K562 (cell line): ENCODE measurements around the gene NUP50. TPM values are rescaled to one million over a fixed set of nuclear protein-coding genes. Genes with fewer than 3 reads are reported as not detected.

Experiments
- ATAC-seq: fragments of 200-7000 bp; cut with Tn5 transposase; 3 replicates; pipeline ENCODE4 v1.9.1; 2020; ENCODE audit warnings: moderate library complexity
- BruUV-seq: library from RNA; stranded (reverse); fragments of 400-500 nt; replicated peaks from 2 replicates; lab custom pipeline; 2021; lab: Mats Ljungman, UMichigan
- CTCF ChIA-PET: fragments of 300-600 bp; formaldehyde crosslinking; extraction: SDS; loops from one replicate; lab custom pipeline; 2021; ENCODE audit warnings: low intra/inter-chr PET ratio; lab: Yijun Ruan, JAX
- POLR2A ChIA-PET: fragments of 300-600, 350-650 bp; sonication (Branson Sonifier 250); formaldehyde crosslinking; extraction: SDS; loops from one replicate; lab custom pipeline; 2021; ENCODE audit warnings: antibody characterized with exemption, inconsistent platforms; lab: Yijun Ruan, JAX
- DNase-seq, 4 experiments: peaks; one replicate each; pipeline versions ENCODE4 v3.0.0 to v3.0.0-alpha.2; 2011 to 2018; ENCODE audit warnings: low spot score in 3 of 4, mixed read lengths in 3 of 4; ENCODE audit errors: extremely low read depth in 1 of 4
- FAIRE-seq: peaks from 2 replicates; lab custom pipeline; 2011; peaks lifted over from hg19 to GRCh38; lab: Jason Lieb, UNC
- H2AFZ ChIP-seq: 2 replicates; pipeline ENCODE4 v1.6.0; 2011; ENCODE audit warnings: low read depth, low read length, control low read depth, inconsistent platforms
- H3K27ac ChIP-seq: fragments of 200-600 bp; 3 replicates; pipeline ENCODE4 v1.8.0; 2011; ENCODE audit warnings: low read depth, mild to moderate bottlenecking, control low read depth, inconsistent platforms, low read length, moderate library complexity, mixed read lengths; ENCODE audit errors: extremely low read depth
- H3K27me3 ChIP-seq, 2 experiments: fragments of 300-600 bp in 1 of 2; 2 replicates in 1 of 2; 3 replicates in 1 of 2; pipeline versions ENCODE4 v1.6.0 to v1.8.0; 2011; ENCODE audit warnings: inconsistent platforms in 2 of 2, low read length in 2 of 2, mild to moderate bottlenecking in 1 of 2, mixed read lengths in 1 of 2, moderate library complexity in 1 of 2; ENCODE audit not compliant: control insufficient read depth in 2 of 2, insufficient read depth in 2 of 2
- H3K36me3 ChIP-seq: fragments of 300-600 bp; 3 replicates; pipeline ENCODE4 v1.8.0; 2011; ENCODE audit warnings: mild to moderate bottlenecking, low read length, inconsistent platforms; ENCODE audit not compliant: control insufficient read depth, insufficient read depth
- H3K4me1 ChIP-seq, 2 experiments: fragments of 200-600 bp in 1 of 2; replicated peaks in 1 of 2; 2 replicates in 1 of 2; 3 replicates in 1 of 2; pipeline versions ENCODE4 v1.5.1 to v1.8.0; 2011; ENCODE audit warnings: inconsistent platforms in 2 of 2, low read length in 2 of 2, mild to moderate bottlenecking in 1 of 2, mixed read lengths in 1 of 2, moderate library complexity in 1 of 2; ENCODE audit not compliant: control insufficient read depth in 2 of 2, insufficient read depth in 2 of 2
- H3K4me2 ChIP-seq: 2 replicates; pipeline ENCODE4 v1.6.1; 2011; ENCODE audit warnings: low read length, control low read depth, inconsistent platforms, mixed read lengths; ENCODE audit not compliant: insufficient read depth
- H3K4me3 ChIP-seq: fragments of 200-600 bp; sonication (generic), shearing (Covaris generic); 2 replicates; pipeline ENCODE4 v1.5.1; 2016; ENCODE audit warnings: control low read depth, inconsistent platforms
- H3K79me2 ChIP-seq: fragments of 200-600 bp; 3 replicates; pipeline ENCODE4 v1.8.0; 2011; ENCODE audit warnings: low read length, inconsistent platforms; ENCODE audit not compliant: control insufficient read depth, insufficient read depth
- H3K9ac ChIP-seq, 2 experiments: 2 replicates each; pipeline versions ENCODE4 v1.6.0 to v1.6.1; 2011; ENCODE audit warnings: low read depth in 2 of 2, low read length in 2 of 2, control low read depth in 1 of 2, inconsistent platforms in 1 of 2, mild to moderate bottlenecking in 1 of 2, mixed read lengths in 1 of 2; ENCODE audit not compliant: insufficient read depth in 1 of 2
- H3K9me1 ChIP-seq: one replicate; pipeline ENCODE4 v1.6.0; 2011; ENCODE audit warnings: inconsistent platforms, mild to moderate bottlenecking, low read length, moderate library complexity; ENCODE audit not compliant: control insufficient read depth, insufficient read depth
- H3K9me3 ChIP-seq: replicated peaks from 2 replicates; pipeline ENCODE4 v1.5.1; 2011; ENCODE audit warnings: low read depth, low read length, inconsistent platforms; ENCODE audit not compliant: control insufficient read depth, insufficient read depth
- H4K20me1 ChIP-seq: replicated peaks from 2 replicates; pipeline ENCODE4 v1.6.1; 2011; ENCODE audit warnings: low read length, inconsistent platforms, mixed read lengths; ENCODE audit not compliant: control insufficient read depth, insufficient read depth
- CHD2 ChIP-seq: IDR thresholded peaks from 2 replicates; pipeline ENCODE4 v1.6.1; 2011; ENCODE audit warnings: low read depth, low read length
- POLR2G ChIP-seq: fragments of 200-400 bp; formaldehyde crosslinking; IDR thresholded peaks from 2 replicates; pipeline ENCODE4 v1.6.1; 2017; ENCODE audit warnings: low read depth, mild to moderate bottlenecking, antibody characterized with exemption, low read length, moderate library complexity
- WGBS: fragments of 100-300 bp; shearing (Covaris generic); methylation state at CpG from one replicate; pipeline ENCODE4 v1.1.6; 2016; ENCODE audit warnings: low coverage, mixed read lengths; ENCODE audit not compliant: insufficient coverage; ENCODE audit errors: missing lambda C conversion rate; 5-methylcytosine and 5-hydroxymethylcytosine counted together
- in situ Hi-C: fragments of 300-500 bp; cut with MboI; formaldehyde crosslinking; loops from 4 replicates; pipeline ENCODE4 v1.15.0; 2018; ENCODE audit warnings: inconsistent platforms, mixed read lengths
- intact Hi-C: fragments of 100-400 bp; cut with micrococcal nuclease; formaldehyde crosslinking; loops from 2 replicates; pipeline ENCODE4 v1.14.2; 2022
- polyA plus RNA-seq, 8 experiments: library from polyadenylated mRNA; depleted of rRNA in 4 of 8; stranded (reverse) in 5 of 8; unstranded in 3 of 8; fragments of >200 nt; fragmentation: Nextera tagmentation in 2 of 8; fragmentation: Illumina TruSeq in 1 of 8; extraction: Ambion mirVana in 2 of 8; extraction: Trizol in 1 of 8; gene quantifications; 2 replicates each; pipeline versions ENCODE4 v1.2.1 to v1.2.3, GENCODE V29; 2011 to 2014; ENCODE audit warnings: inconsistent platforms in 1 of 8, missing spikeins in 1 of 8
- total RNA-seq, 7 experiments: library from RNA; depleted of rRNA in 6 of 7; stranded (reverse); fragments of >200 nt in 6 of 7; fragmentation: Illumina TruSeq in 2 of 7; extraction: Trizol in 2 of 7; gene quantifications; 2 replicates each; pipeline versions ENCODE4 v1.2.1 to v1.2.3, GENCODE V29; 2011 to 2021; ENCODE audit warnings: low replicate concordance in 1 of 7

NUP50 gene
- total and polyA plus RNA-seq, 9 of the 15 experiments (the other 6 are each of a cell fraction or from before 2014, with no cell fraction given): 23.8 to 83.7 (median 55.3) TPM

GRCh38 chr22:45224988-45225731, 61.4 kb downstream of the NUP50 start:
- ChIA-PET CTCF (no interaction called here), POLR2A (interaction anchor here (0.6 kb wide), 1 partner anchor 216 kb away, joined by 3 read pairs; no protein-coding TSS in a partner anchor)
- Histone ChIP-seq H3K9me3 (no peaks in the 10 kb centered on the region), H3K9me1 (no peaks in the 10 kb centered on the region), H3K27me3 (no peaks in the 10 kb centered on the region; a peak in 1 of 5 replicates), H3K4me3 (no peak overlapping the region), H4K20me1 (peaks cover 11% of the 10 kb centered on the region), H3K27ac (no peak overlapping the region), H3K79me2 (no peaks in the 10 kb centered on the region), H3K4me1 (peaks cover 0 to 17% of the 10 kb centered on the region in 2 experiments; a peak in 2 of 5 replicates), H3K4me2 (no peak overlapping the region), H3K9ac (no peak overlapping the region), H2AFZ (no peak overlapping the region), H3K36me3 (no peaks in the 10 kb centered on the region)
- in situ Hi-C loops: loop anchor here (25.0 kb wide), 1 partner anchor 413 kb away; no protein-coding TSS in a partner anchor
- ATAC-seq (no peak), FAIRE-seq (no peak), DNase-seq (no peak)
- TF ChIP-seq POLR2G (0 out of 2 replicates have a peak, but pooled peaks have one; percentile 21), CHD2 (no peak)
- 46% methylated on average over 8 of the region's 19 CpGs for WGBS
- intact Hi-C loops: no loop called here
- BruUV-seq: no TSS peak
